Measurements from ENCODE around the gene IRAK3.

GRCh38 chr12:66187821-66188220, 1.2 kb upstream of the IRAK3 start:
- TF ChIP-seq, protein P1, sequence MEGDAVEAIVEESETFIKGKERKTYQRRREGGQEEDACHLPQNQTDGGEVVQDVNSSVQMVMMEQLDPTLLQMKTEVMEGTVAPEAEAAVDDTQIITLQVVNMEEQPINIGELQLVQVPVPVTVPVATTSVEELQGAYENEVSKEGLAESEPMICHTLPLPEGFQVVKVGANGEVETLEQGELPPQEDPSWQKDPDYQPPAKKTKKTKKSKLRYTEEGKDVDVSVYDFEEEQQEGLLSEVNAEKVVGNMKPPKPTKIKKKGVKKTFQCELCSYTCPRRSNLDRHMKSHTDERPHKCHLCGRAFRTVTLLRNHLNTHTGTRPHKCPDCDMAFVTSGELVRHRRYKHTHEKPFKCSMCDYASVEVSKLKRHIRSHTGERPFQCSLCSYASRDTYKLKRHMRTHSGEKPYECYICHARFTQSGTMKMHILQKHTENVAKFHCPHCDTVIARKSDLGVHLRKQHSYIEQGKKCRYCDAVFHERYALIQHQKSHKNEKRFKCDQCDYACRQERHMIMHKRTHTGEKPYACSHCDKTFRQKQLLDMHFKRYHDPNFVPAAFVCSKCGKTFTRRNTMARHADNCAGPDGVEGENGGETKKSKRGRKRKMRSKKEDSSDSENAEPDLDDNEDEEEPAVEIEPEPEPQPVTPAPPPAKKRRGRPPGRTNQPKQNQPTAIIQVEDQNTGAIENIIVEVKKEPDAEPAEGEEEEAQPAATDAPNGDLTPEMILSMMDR (IDR thresholded peaks at IDR 0.05): no peak
- TF ChIP-seq POLR2A (IDR thresholded peaks at IDR 0.05): no peak
